ENCODE measurements around the gene ARL3.
A peak's percentile ranks its signal among the peaks of the same experiment; 100 is the strongest.

ARL3 gene

GRCh38 chr10:102645741-102646609 is 68.2 kb downstream of the ARL3 start:
- peaks cover 52% of the 10 kb centered on the region for H3K36me3 ChIP-seq (ENCODE audit: control insufficient read depth, low read length)
- H4K20me1 ChIP-seq (ENCODE audit: control insufficient read depth, insufficient read depth, low read depth, low read length), result peaks cover 3% of the 10 kb centered on the region; the same call in 1 of the 2 replicates
- peak overlapping the region; percentile 95 for H3K27ac ChIP-seq (ENCODE audit: low read depth, low read length)

DNA sequence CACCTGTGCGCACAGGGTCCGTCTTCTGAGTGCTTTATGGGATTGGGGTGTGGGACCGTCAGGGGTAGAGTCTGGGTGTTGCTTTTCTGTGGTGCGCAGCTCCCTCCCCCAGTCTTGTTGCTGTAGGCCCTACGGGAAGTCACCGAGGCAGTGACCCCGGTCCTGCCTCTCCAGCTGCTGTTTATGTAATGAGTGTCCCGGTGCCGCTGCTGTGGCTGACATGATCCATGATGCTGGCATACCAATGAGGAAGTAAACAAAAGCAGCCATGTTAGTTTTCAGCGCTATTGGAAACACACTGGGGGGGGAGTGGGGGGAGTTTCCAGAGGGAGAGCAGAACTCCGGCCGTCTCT is 68.8 kb downstream of the ARL3 start:
- H3K27ac ChIP-seq (ENCODE audit: low read depth, low read length), result peak overlapping the region; percentile 95
- peaks cover 71% of the 10 kb centered on the region for H3K79me2 ChIP-seq (ENCODE audit: control insufficient read depth, low read length)
- peak overlapping the region; percentile 91 for H3K4me2 ChIP-seq (ENCODE audit: low read length)
- peak overlapping the region; percentile 91 for H3K4me3 ChIP-seq (ENCODE audit: low read length)
- peaks cover 47% of the 10 kb centered on the region for H3K36me3 ChIP-seq (ENCODE audit: control insufficient read depth, low read length)
- H3K4me1 ChIP-seq (ENCODE audit: control insufficient read depth, low read length), result peaks cover 53% of the 10 kb centered on the region
- TF ChIP-seq CTCF (IDR thresholded peaks at IDR 0.05; ENCODE audit: low read depth, low read length, poor library complexity, severe bottlenecking) (no peak), EZH2phosphoT487 (IDR thresholded peaks at IDR 0.05; ENCODE audit: borderline replicate concordance, low read length) (no peak)
- H3K9me2 ChIP-seq (replicated peaks; ENCODE audit: control insufficient read depth, low read length), result no peaks in the 10 kb centered on the region
- H4K20me1 ChIP-seq (ENCODE audit: control insufficient read depth, insufficient read depth, low read depth, low read length), result peaks cover 3% of the 10 kb centered on the region; the same call in 1 of the 2 replicates
- H3F3A ChIP-seq (ENCODE audit: control insufficient read depth, insufficient read depth), result peaks cover 43% of the 10 kb centered on the region
- H3K9me3 ChIP-seq (ENCODE audit: control insufficient read depth, insufficient read depth, low read length), result no peaks in the 10 kb centered on the region
- H3K27me3 ChIP-seq (ENCODE audit: control insufficient read depth, low read length), result no peaks in the 10 kb centered on the region

More at GRCh38 chr10:102645741-102646609, 68.2 kb downstream of the ARL3 start:
- Histone ChIP-seq H3F3A (ENCODE audit: control insufficient read depth, insufficient read depth) (peaks cover 44% of the 10 kb centered on the region), H3K4me2 (ENCODE audit: low read length) (peak overlapping the region; percentile 91), H3K27me3 (ENCODE audit: control insufficient read depth, low read length) (no peaks in the 10 kb centered on the region), H3K9me3 (ENCODE audit: control insufficient read depth, insufficient read depth, low read length) (no peaks in the 10 kb centered on the region), H3K4me3 (ENCODE audit: low read length) (peak overlapping the region; percentile 91), H3K4me1 (ENCODE audit: control insufficient read depth, low read length) (peaks cover 59% of the 10 kb centered on the region), H3K9me2 (replicated peaks; ENCODE audit: control insufficient read depth, low read length) (no peaks in the 10 kb centered on the region), H3K79me2 (ENCODE audit: control insufficient read depth, low read length) (peaks cover 77% of the 10 kb centered on the region)
- TF ChIP-seq CTCF (IDR thresholded peaks at IDR 0.05; ENCODE audit: low read depth, low read length, poor library complexity, severe bottlenecking) (no peak), EZH2phosphoT487 (IDR thresholded peaks at IDR 0.05; ENCODE audit: borderline replicate concordance, low read length) (no peak)

DNA sequence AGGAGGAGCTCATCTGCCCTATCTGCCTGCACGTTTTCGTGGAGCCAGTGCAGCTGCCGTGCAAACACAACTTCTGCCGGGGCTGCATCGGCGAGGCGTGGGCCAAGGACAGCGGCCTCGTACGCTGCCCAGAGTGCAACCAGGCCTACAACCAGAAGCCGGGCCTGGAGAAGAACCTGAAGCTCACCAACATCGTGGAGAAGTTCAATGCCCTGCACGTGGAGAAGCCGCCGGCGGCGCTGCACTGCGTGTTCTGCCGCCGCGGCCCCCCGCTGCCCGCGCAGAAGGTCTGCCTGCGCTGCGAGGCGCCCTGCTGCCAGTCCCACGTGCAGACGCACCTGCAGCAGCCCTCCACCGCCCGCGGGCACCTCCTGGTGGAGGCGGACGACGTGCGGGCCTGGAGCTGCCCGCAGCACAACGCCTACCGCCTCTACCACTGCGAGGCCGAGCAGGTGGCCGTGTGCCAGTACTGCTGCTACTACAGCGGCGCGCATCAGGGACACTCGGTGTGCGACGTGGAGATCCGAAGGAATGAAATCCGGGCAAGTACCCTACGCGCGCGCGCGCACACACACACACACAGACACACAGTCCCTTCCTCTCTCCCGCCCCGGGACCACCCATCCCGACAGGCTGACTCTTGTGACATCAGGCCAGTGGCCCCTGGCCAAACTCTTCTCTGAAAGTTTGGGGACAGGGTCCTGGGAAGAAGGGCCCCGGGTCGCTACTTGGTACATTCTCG is 69.4 kb downstream of the ARL3 start:
- no peaks in the 10 kb centered on the region for H3K27me3 ChIP-seq (ENCODE audit: control insufficient read depth, low read length)
- H4K20me1 ChIP-seq (ENCODE audit: control insufficient read depth, insufficient read depth, low read depth, low read length), result peaks cover 3% of the 10 kb centered on the region; the same call in 1 of the 2 replicates
- peaks cover 66% of the 10 kb centered on the region for H3K79me2 ChIP-seq (ENCODE audit: control insufficient read depth, low read length)
- no peaks in the 10 kb centered on the region for H3K9me2 ChIP-seq (replicated peaks; ENCODE audit: control insufficient read depth, low read length)
- peak overlapping the region; percentile 91 for H3K4me2 ChIP-seq (ENCODE audit: low read length)
- H3K4me1 ChIP-seq (ENCODE audit: control insufficient read depth, low read length), result peaks cover 47% of the 10 kb centered on the region
- no peaks in the 10 kb centered on the region for H3K9me3 ChIP-seq (ENCODE audit: control insufficient read depth, insufficient read depth, low read length)
- peaks cover 43% of the 10 kb centered on the region for H3K36me3 ChIP-seq (ENCODE audit: control insufficient read depth, low read length)
- TF ChIP-seq CTCF (IDR thresholded peaks at IDR 0.05; ENCODE audit: low read depth, low read length, poor library complexity, severe bottlenecking), result peak; percentile 77
- TF ChIP-seq EZH2phosphoT487 (IDR thresholded peaks at IDR 0.05; ENCODE audit: borderline replicate concordance, low read length), result no peak
- H3K27ac ChIP-seq (ENCODE audit: low read depth, low read length), result peak overlapping the region; percentile 95
- peak overlapping the region; percentile 91 for H3K4me3 ChIP-seq (ENCODE audit: low read length)
- H3F3A ChIP-seq (ENCODE audit: control insufficient read depth, insufficient read depth), result peaks cover 46% of the 10 kb centered on the region
